K562 (cell line): Measurements from ENCODE around the gene RNU2-63P. TPM values are rescaled to one million over a fixed set of nuclear protein-coding genes. Genes with fewer than 3 reads are reported as not detected.

Experiments
- E2F4 ChIP-seq: sonication (generic); formaldehyde crosslinking; IDR thresholded peaks from 2 replicates; pipeline ENCODE4 v1.8.0; 2022; ENCODE audit warnings: mild to moderate bottlenecking, low read depth, missing genetic modification reagents
- FIP1L1 ChIP-seq: fragments of 200-400 bp; formaldehyde crosslinking; IDR thresholded peaks from 2 replicates; pipeline ENCODE4 v1.6.1; 2018; ENCODE audit warnings: mild to moderate bottlenecking, low read depth, low read length; ENCODE audit not compliant: poor library complexity, severe bottlenecking
- KLF13 ChIP-seq: fragments of 450-650 bp; IDR thresholded peaks from 2 replicates; pipeline ENCODE4 v1.6.1; 2016; ENCODE audit warnings: missing genetic modification characterization, low read depth, mild to moderate bottlenecking, missing compliant biosample characterization, moderate library complexity, borderline replicate concordance
- MLLT1 ChIP-seq, 2 experiments: fragments of 450-650 bp; IDR thresholded peaks; 2 replicates each; pipeline ENCODE4 v1.6.1; 2016
- NCOR1 ChIP-seq: fragments of 450-650 bp; IDR thresholded peaks from 2 replicates; pipeline ENCODE4 v1.6.1; 2016; ENCODE audit warnings: mild to moderate bottlenecking, moderate library complexity
- PATZ1 ChIP-seq: fragments of 250-450 bp; sonication (Bioruptor Pico); IDR thresholded peaks from 2 replicates; pipeline ENCODE4 v1.5.0; 2020; ENCODE audit warnings: mild to moderate bottlenecking, borderline replicate concordance
- PBX2 ChIP-seq, 2 experiments: IDR thresholded peaks in 1 of 2; conservative IDR thresholded peaks in 1 of 2; 2 replicates each; pipeline ENCODE4 v1.6.1; 2016; ENCODE audit warnings: low read depth in 2 of 2, mild to moderate bottlenecking in 1 of 2, missing compliant biosample characterization in 1 of 2, missing genetic modification characterization in 1 of 2, moderate library complexity in 1 of 2
- SAP30 ChIP-seq: fragments of 200-600 bp; sonication (generic); IDR thresholded peaks from 2 replicates; pipeline ENCODE4 v1.6.1; 2012; ENCODE audit warnings: borderline replicate concordance, low read depth, mild to moderate bottlenecking, moderate library complexity, low read length, control low read depth, inconsistent platforms; ENCODE audit not compliant: insufficient read depth, poor library complexity, severe bottlenecking
- STAT6 ChIP-seq: sonication (generic); formaldehyde crosslinking; IDR thresholded peaks from 2 replicates; pipeline ENCODE4 v1.8.1; 2023; ENCODE audit warnings: mild to moderate bottlenecking, missing genetic modification reagents
- TARDBP ChIP-seq: fragments of 450-650 bp; IDR thresholded peaks from 2 replicates; pipeline ENCODE4 v1.6.1; 2016
- YBX1 ChIP-seq: fragments of 450-650 bp; IDR thresholded peaks from 2 replicates; pipeline ENCODE4 v1.7.1; 2016; ENCODE audit warnings: mild to moderate bottlenecking
- ZBTB26 ChIP-seq: fragments of 450-650 bp; formaldehyde crosslinking; IDR thresholded peaks from 2 replicates; pipeline ENCODE4 v1.4.0; 2022; ENCODE audit warnings: missing genetic modification characterization
- ZC3H8 ChIP-seq: fragments of 450-650 bp; IDR thresholded peaks from 2 replicates; pipeline ENCODE4 v1.6.1; 2017
- polyA plus RNA-seq, 8 experiments: library from polyadenylated mRNA; depleted of rRNA in 4 of 8; stranded (reverse) in 5 of 8; unstranded in 3 of 8; fragments of >200 nt; fragmentation: Nextera tagmentation in 2 of 8; fragmentation: Illumina TruSeq in 1 of 8; extraction: Ambion mirVana in 2 of 8; extraction: Trizol in 1 of 8; gene quantifications; 2 replicates each; pipeline versions ENCODE4 v1.2.1 to v1.2.3, GENCODE V29; 2011 to 2014; ENCODE audit warnings: inconsistent platforms in 1 of 8, missing spikeins in 1 of 8
- total RNA-seq, 7 experiments: library from RNA; depleted of rRNA in 6 of 7; stranded (reverse); fragments of >200 nt in 6 of 7; fragmentation: Illumina TruSeq in 2 of 7; extraction: Trizol in 2 of 7; gene quantifications; 2 replicates each; pipeline versions ENCODE4 v1.2.1 to v1.2.3, GENCODE V29; 2011 to 2021; ENCODE audit warnings: low replicate concordance in 1 of 7

Gene RNU2-63P
- total and polyA plus RNA-seq, 9 of the 15 experiments (the other 6 are each of a cell fraction or from before 2014, with no cell fraction given), result 5.8 to 253 (median 169) TPM; not detected in 4

GRCh38 chr2:88054782-88055370 lies 38.5 kb upstream of the RNU2-63P start (continued):
- TF ChIP-seq PATZ1 (CRISPR knock-in tag) (0 out of 2 replicates have a peak, but pooled peaks have one; percentile 38), MLLT1 (IDR thresholded peaks at IDR 0.05) (peak in 1 of 2 experiments; percentile 81; a peak in 2 of 4 replicates), NCOR1 (no peak), STAT6 (no peak), SAP30 (no peak), KLF13 (tag) (no peak), YBX1 (no peak), TARDBP (no peak), ZC3H8 (no peak), E2F4 (CRISPR knock-in tag) (no peak), FIP1L1 (no peak), ZBTB26 (CRISPR knock-in tag) (peak; percentile 68; the same call in 1 of the 2 replicates), PBX2 (CRISPR knock-in tag; IDR thresholded peaks at IDR 0.05; ENCODE audit: low read depth) (no peak), PBX2 (tag; conservative IDR thresholded peaks at IDR 0.05; ENCODE audit: low read depth) (0 out of 2 replicates have a peak, but pooled peaks have one; percentile 29)
